Measurements from ENCODE around the gene GABRB2. TPM values are rescaled to one million over a fixed set of nuclear protein-coding genes. Genes with fewer than 3 reads are reported as not detected.
A peak's percentile ranks its signal among the peaks of the same experiment; 100 is the strongest.

The GABRB2 gene
- total and polyA plus RNA-seq, 2 experiments from 2014 or later: 0.11 to 0.94 TPM

- Histone ChIP-seq H3K4me1 (ENCODE audit: insufficient read depth) (peaks cover 21% of the 10 kb centered on the region), H4K20me1 (replicated peaks; ENCODE audit: insufficient read depth) (peaks cover 5% of the 10 kb centered on the region; the same call in 1 of the 2 replicates), H3K27me3 (ENCODE audit: insufficient read depth) (peaks cover 67% of the 10 kb centered on the region), H3K9me2 (ENCODE audit: insufficient read depth) (no peaks in the 10 kb centered on the region), H3K27ac (ENCODE audit: low read depth) (no peak overlapping the region), H2AFZ (no peak overlapping the region), H3K4me2 (peak overlapping the region; percentile 93; the same call in 1 of the 2 replicates), H3K79me2 (replicated peaks; ENCODE audit: insufficient read depth) (no peaks in the 10 kb centered on the region), H3K4me3 (peak overlapping the region; percentile 24; the same call in 1 of the 2 replicates), H3F3A (replicated peaks; ENCODE audit: low read depth) (peaks cover 7% of the 10 kb centered on the region; the same call in 1 of the 2 replicates), H3K36me3 (ENCODE audit: insufficient read depth) (no peaks in the 10 kb centered on the region)
- peaks cover 52% of the 10 kb centered on the region for H3K27me3 Mint-ChIP-seq (ENCODE audit: insufficient read depth, low read depth, poor library complexity)
- no peaks in the 10 kb centered on the region for H3K9me3 Mint-ChIP-seq
- H3K4me1 Mint-ChIP-seq: peaks cover 24% of the 10 kb centered on the region
- H3K36me3 Mint-ChIP-seq (ENCODE audit: low read depth): no peaks in the 10 kb centered on the region
- peak overlapping the region; percentile 27; the same call in 1 of the 3 replicates for H3K4me3 Mint-ChIP-seq
- ATAC-seq (peak; percentile 9), DNase-seq (ENCODE audit: low spot score) (peak; percentile 83)
- no peak overlapping the region for H3K27ac Mint-ChIP-seq
- TF ChIP-seq ZNF331 (CRISPR knock-in tag; IDR thresholded peaks at IDR 0.05; ENCODE audit: low read depth) (no peak), CREB1 (CRISPR knock-in tag; IDR thresholded peaks at IDR 0.05; ENCODE audit: low read depth) (peak; percentile 48; the same call in 1 of the 2 replicates), EZH2phosphoT487 (IDR thresholded peaks at IDR 0.05; ENCODE audit: unreplicated experiment) (no peak), STAT1 (IDR thresholded peaks at IDR 0.05; ENCODE audit: unreplicated experiment) (no peak)
- TF ChIP-seq, protein P1, sequence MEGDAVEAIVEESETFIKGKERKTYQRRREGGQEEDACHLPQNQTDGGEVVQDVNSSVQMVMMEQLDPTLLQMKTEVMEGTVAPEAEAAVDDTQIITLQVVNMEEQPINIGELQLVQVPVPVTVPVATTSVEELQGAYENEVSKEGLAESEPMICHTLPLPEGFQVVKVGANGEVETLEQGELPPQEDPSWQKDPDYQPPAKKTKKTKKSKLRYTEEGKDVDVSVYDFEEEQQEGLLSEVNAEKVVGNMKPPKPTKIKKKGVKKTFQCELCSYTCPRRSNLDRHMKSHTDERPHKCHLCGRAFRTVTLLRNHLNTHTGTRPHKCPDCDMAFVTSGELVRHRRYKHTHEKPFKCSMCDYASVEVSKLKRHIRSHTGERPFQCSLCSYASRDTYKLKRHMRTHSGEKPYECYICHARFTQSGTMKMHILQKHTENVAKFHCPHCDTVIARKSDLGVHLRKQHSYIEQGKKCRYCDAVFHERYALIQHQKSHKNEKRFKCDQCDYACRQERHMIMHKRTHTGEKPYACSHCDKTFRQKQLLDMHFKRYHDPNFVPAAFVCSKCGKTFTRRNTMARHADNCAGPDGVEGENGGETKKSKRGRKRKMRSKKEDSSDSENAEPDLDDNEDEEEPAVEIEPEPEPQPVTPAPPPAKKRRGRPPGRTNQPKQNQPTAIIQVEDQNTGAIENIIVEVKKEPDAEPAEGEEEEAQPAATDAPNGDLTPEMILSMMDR (conservative IDR thresholded peaks at IDR 0.05; ENCODE audit: low read depth in 2 of 2): peak; percentile 87 to 92
These were observed 2.2 kb downstream of the GABRB2 start for GRCh38 chr5:161544350-161544765.

DNA sequence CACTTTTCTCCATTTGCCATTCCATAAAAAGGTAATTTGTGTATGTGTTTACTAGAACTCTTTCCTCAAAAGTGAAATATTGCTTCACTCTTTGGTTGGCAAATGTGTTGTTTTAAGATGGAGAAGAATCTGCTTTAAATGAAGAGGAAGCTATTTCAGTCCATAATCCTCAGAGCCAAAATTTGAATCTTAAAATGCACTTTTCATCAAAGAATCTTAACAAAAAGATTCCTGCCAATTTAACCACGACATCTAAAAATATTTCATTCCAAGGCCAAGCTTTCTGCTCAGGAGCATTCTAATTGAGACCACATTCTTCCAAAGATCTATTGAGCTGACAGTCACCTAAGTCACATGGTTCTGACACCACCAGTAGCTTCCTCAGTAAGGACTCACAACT lies 7.5 kb downstream of the GABRB2 start:
- H3K27ac Mint-ChIP-seq: no peak overlapping the region
- Histone ChIP-seq H3K27ac (ENCODE audit: low read depth) (no peak overlapping the region), H3K79me2 (replicated peaks; ENCODE audit: insufficient read depth) (no peaks in the 10 kb centered on the region), H2AFZ (no peak overlapping the region), H3K36me3 (ENCODE audit: insufficient read depth) (no peaks in the 10 kb centered on the region), H3K4me3 (no peak overlapping the region), H3K4me2 (no peak overlapping the region), H3F3A (replicated peaks; ENCODE audit: low read depth) (no peaks in the 10 kb centered on the region), H4K20me1 (replicated peaks; ENCODE audit: insufficient read depth) (no peaks in the 10 kb centered on the region), H3K9me2 (ENCODE audit: insufficient read depth) (no peaks in the 10 kb centered on the region), H3K4me1 (ENCODE audit: insufficient read depth) (no peaks in the 10 kb centered on the region), H3K27me3 (ENCODE audit: insufficient read depth) (peaks cover 16% of the 10 kb centered on the region)
- no peaks in the 10 kb centered on the region for H3K9me3 Mint-ChIP-seq
- no peak overlapping the region for H3K4me3 Mint-ChIP-seq
- DNase-seq (ENCODE audit: low spot score): no peak
- no peaks in the 10 kb centered on the region; the same call in 2 of the 3 replicates for H3K4me1 Mint-ChIP-seq
- no peak for ATAC-seq
- H3K27me3 Mint-ChIP-seq (ENCODE audit: insufficient read depth, low read depth, poor library complexity): peaks cover 3% of the 10 kb centered on the region
- no peaks in the 10 kb centered on the region for H3K36me3 Mint-ChIP-seq (ENCODE audit: low read depth)
- TF ChIP-seq ZNF114 (CRISPR knock-in tag; IDR thresholded peaks at IDR 0.05) (no peak), NANOG (IDR thresholded peaks at IDR 0.05; ENCODE audit: borderline replicate concordance) (no peak), STAT1 (IDR thresholded peaks at IDR 0.05; ENCODE audit: unreplicated experiment) (no peak), JUNB (IDR thresholded peaks at IDR 0.05; ENCODE audit: unreplicated experiment) (no peak), POLR2AphosphoS5 (IDR thresholded peaks at IDR 0.05; ENCODE audit: low read depth) (no peak), CREB1 (CRISPR knock-in tag; IDR thresholded peaks at IDR 0.05; ENCODE audit: low read depth) (no peak), EZH2 (IDR thresholded peaks at IDR 0.05; ENCODE audit: low read depth, unreplicated experiment) (no peak)
- TF ChIP-seq, protein P1 (conservative IDR thresholded peaks at IDR 0.05; ENCODE audit: low read depth in 2 of 2): no peak
- TF ChIP-seq, protein P2, sequence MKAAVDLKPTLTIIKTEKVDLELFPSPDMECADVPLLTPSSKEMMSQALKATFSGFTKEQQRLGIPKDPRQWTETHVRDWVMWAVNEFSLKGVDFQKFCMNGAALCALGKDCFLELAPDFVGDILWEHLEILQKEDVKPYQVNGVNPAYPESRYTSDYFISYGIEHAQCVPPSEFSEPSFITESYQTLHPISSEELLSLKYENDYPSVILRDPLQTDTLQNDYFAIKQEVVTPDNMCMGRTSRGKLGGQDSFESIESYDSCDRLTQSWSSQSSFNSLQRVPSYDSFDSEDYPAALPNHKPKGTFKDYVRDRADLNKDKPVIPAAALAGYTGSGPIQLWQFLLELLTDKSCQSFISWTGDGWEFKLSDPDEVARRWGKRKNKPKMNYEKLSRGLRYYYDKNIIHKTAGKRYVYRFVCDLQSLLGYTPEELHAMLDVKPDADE (IDR thresholded peaks at IDR 0.05): no peak

All from GM23338 (cell line).